ENCODE measurements around the gene PALM.

Gene PALM

DNA sequence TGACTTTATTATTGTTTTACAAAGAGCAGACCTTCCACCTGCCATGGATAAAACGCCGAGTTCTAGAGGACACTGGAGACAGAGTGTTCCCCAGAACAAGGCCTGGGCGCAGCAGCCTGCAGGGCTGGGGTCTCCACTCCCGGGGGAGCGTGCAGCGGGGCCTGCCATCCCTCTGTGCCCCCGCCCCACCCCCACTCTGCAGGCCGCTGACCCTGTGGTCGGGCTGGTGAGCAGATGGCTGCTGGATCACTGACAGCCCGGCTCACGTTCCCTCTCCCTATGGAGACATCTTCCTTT, 79.9 kb downstream of the PALM start:
- no peak for DNase-seq

DNA sequence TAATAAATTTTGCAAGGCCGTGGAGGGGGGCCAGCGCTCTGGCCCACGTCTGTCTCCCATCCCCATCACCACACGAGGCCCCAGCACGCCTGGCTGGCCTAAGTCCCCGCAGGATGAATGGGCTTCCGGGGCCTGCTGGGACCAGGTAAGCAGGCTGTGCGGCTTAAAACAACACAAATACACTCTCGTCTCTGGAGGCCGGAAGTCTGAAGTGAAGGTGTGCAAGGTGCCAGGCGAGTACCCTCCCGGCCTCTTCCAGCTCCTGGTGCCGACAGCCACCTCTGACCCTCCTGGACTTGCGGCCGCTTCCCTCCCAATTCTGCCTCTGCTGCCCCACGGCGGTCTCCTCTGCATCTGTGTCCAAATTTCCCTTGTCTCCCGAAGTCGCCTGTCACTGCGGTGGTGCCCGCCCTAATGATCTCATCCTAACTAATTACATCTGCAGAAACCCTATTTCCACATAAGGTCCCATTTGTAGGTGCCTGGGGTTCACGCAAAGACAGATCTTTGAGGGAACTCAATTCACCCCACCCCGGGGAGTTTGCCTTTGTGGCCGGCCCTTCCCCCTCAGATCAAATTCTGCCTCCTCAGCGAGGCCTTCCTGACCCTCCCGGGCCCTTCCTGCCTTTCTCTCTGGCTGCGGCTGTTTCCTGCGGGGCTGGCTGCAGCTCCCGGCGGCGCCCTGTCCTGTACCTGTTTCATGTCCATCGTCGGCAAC, 80.4 kb downstream of the PALM start:
- DNase-seq: peak; percentile 33 to 55

DNA sequence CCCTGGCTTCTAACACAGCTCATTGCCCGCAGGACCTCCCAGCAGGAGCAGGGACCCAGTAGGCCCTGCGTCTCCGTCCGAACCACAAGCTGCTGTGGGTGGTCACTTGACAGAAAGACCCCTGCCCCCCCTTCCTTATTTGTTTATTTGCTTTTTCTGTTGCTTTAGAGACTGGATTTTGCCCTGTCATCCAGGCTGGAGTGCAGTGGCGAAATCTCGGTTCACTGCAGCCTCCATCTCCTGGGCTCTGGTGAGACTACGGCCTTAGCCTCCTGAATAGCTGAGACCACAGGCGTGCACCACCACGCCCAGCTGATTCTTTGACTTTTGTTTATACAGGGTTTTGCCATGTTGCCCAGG, 80.9 kb downstream of the PALM start:
- no peak for DNase-seq

- no peak for DNase-seq
These were observed 82.4 kb downstream of the PALM start for GRCh38 chr19:791007-791566.

GRCh38 chr19:791567-792305, 83.0 kb downstream of the PALM start:
- DNase-seq: no peak

GRCh38 chr19:792306-792885, 83.7 kb downstream of the PALM start:
- no peak for DNase-seq

DNA sequence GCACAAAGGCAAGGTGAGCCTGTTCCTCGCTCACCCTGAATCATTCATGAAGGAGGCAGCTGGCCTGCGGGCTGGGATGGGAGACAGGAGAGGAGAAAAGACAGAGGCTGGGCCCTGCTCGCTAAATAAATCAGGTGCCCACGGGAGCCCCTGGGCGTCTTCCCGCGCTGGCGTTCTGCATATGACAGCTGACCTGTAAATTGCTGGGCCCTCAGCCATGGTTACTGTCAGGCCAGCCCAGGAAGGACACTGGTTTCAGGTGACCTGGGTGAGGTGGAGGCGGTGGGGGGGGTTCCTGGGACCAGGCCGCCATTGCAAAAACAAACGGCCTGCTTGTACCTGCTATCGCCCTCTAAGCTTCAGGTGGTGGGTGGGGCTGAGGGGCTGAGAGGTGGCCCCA, 85.1 kb downstream of the PALM start:
- no peak for DNase-seq

DNA sequence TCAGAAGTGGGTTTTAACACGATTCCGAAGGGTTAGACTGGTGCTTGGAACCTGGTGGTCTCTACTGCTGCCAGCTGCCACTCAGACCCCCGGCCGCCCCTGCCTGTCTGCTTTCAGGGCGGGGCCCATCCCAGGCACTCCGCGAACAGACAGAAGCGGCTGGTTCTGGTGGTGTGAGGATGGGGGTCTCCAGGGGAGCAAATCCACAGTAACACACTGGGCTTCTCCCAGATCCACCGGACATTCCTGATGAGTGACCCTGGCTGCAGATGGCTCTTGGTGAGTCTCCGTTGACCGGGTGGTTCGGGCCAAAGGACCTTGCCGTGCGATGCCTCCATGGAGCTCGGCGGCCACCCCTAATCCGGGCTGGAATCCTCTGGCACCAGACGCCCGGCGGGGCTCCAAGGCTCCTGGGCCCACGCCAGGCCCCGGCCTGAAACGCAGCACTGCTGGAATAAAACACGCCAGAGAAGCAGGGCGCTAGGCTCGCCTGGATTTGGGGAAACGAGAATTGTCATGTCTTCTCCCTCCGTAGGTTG, 86.4 kb downstream of the PALM start:
- DNase-seq: no peak

GRCh38 chr19:795691-796581, 87.2 kb downstream of the PALM start:
- DNase-seq: no peak

- DNase-seq: peak; percentile 100
These were observed 88.2 kb downstream of the PALM start, which contains the start of gene PTBP1 for GRCh38 chr19:796692-797527. Gene PTBP1, plus strand, starts transcription at chr19:797452. Its CDS starts 46 bp downstream, at chr19:797498.

Measured in inflammatory macrophage treated with lipopolysaccharide for 1 hour (primary cell).